Common myeloid progenitor, CD34-positive (primary cell): ENCODE measurements around the gene RETSAT. TPM values are rescaled to one million over a fixed set of nuclear protein-coding genes. Genes with fewer than 3 reads are reported as not detected.

Experiments
- CTCF ChIA-PET: fragments of 350-600 bp; sonication (Branson Sonifier 250); formaldehyde crosslinking; loops from one replicate; lab custom pipeline; 2021; ENCODE audit warnings: antibody characterized with exemption; lab: Charles Lee
- POLR2A ChIA-PET: fragments of 350-600 bp; sonication (Branson Sonifier 250); formaldehyde crosslinking; loops from one replicate; lab custom pipeline; 2021; ENCODE audit warnings: antibody characterized with exemption; lab: Charles Lee
- DNase-seq, 3 donors: peaks; one replicate each; pipeline versions ENCODE4 v3.0.0 to v3.0.0-alpha.2; 2013
- H3K27ac ChIP-seq, 2 experiments: 1 replicate in 1 of 2; 2 replicates in 1 of 2; pipeline ENCODE4 v1.7.0; 2013; ENCODE audit warnings: inconsistent platforms in 2 of 2, low read length in 2 of 2, mild to moderate bottlenecking in 2 of 2, low read depth in 1 of 2, moderate library complexity in 1 of 2; ENCODE audit not compliant: severe bottlenecking in 2 of 2, insufficient read depth in 1 of 2, poor library complexity in 1 of 2
- H3K27me3 ChIP-seq, 5 experiments: replicated peaks in 2 of 5; 1 replicate in 3 of 5; 2 replicates in 2 of 5; pipeline versions ENCODE4 v1.6.1 to v1.7.0; 2013; ENCODE audit warnings: low read length in 4 of 5, mild to moderate bottlenecking in 2 of 5, moderate library complexity in 2 of 5, inconsistent platforms in 1 of 5; ENCODE audit not compliant: insufficient read depth in 5 of 5, control insufficient read depth in 4 of 5
- H3K36me3 ChIP-seq, 4 experiments: 1 replicate in 2 of 4; 2 replicates in 2 of 4; pipeline versions ENCODE4 v1.6.1 to v1.7.0; 2013; ENCODE audit warnings: low read length in 3 of 4, control low read depth in 1 of 4, mild to moderate bottlenecking in 1 of 4; ENCODE audit not compliant: control insufficient read depth in 4 of 4, insufficient read depth in 4 of 4
- H3K4me1 ChIP-seq, 4 experiments: 1 replicate in 3 of 4; 2 replicates in 1 of 4; pipeline versions ENCODE4 v1.6.1 to v1.7.1; 2013; ENCODE audit warnings: low read length in 3 of 4, mild to moderate bottlenecking in 3 of 4, control low read depth in 1 of 4, inconsistent platforms in 1 of 4, moderate library complexity in 1 of 4; ENCODE audit not compliant: control insufficient read depth in 4 of 4, insufficient read depth in 4 of 4; ENCODE audit errors: control extremely low read depth in 1 of 4
- H3K4me3 ChIP-seq, 7 experiments: 1 replicate in 4 of 7; 2 replicates in 3 of 7; pipeline versions ENCODE4 v1.5.1 to v1.7.0; 2013; ENCODE audit warnings: mild to moderate bottlenecking in 7 of 7, low read length in 6 of 7, moderate library complexity in 6 of 7, inconsistent platforms in 2 of 7, low read depth in 2 of 7, control low read depth in 1 of 7; ENCODE audit not compliant: insufficient read depth in 4 of 7, control insufficient read depth in 1 of 7; ENCODE audit errors: extremely low read depth in 1 of 7
- H3K9me3 ChIP-seq, 5 experiments: 1 replicate in 4 of 5; 2 replicates in 1 of 5; pipeline versions ENCODE4 v1.6.1 to v1.7.1; 2013; ENCODE audit warnings: low read length in 4 of 5, mild to moderate bottlenecking in 2 of 5, inconsistent platforms in 1 of 5, low read depth in 1 of 5, moderate library complexity in 1 of 5; ENCODE audit not compliant: control insufficient read depth in 4 of 5, insufficient read depth in 2 of 5; ENCODE audit errors: control extremely low read depth in 1 of 5
- WGBS: methylation state at CpG from one replicate; pipeline ENCODE4 v1.1.5; 2013; ENCODE audit not compliant: insufficient coverage; 5-methylcytosine and 5-hydroxymethylcytosine counted together
- polyA plus RNA-seq: library from polyadenylated mRNA; unstranded; fragments of 120-200 nt; gene quantifications from one replicate; pipeline ENCODE4 v1.2.1, GENCODE V29; 2013

RETSAT gene
- 19.4 TPM for polyA plus RNA-seq

- POLR2A ChIA-PET: interaction anchor here (0.5 to 2.4 kb wide), 3 partner anchors 27 to 233 kb away, joined by 3 to 12 read pairs (median 4); partner anchors contain the start of genes SH2D6 and TGOLN2
- H3K36me3 ChIP-seq: peaks cover 9 to 39% (median 24%) of the 10 kb centered on the region in 4 experiments
- CTCF ChIA-PET: interaction anchor here (0.8 to 1.8 kb wide), 3 partner anchors 9 to 34 kb away, joined by 3 to 4 read pairs (median 3); no protein-coding TSS in a partner anchor
- peak within 1 kb of the TSS; percentile 91 to 96 for H3K27ac ChIP-seq
- H3K9me3 ChIP-seq: no peaks in the 10 kb centered on the region
- peak within 1 kb of the TSS; percentile 58 to 96 (median 81) for H3K4me3 ChIP-seq
- WGBS: 0% methylated on average over 37 of the region's 42 CpGs
- DNase-seq: peak; percentile 99 to 100 (median 99)
- no peaks in the 10 kb centered on the region for H3K27me3 ChIP-seq
- peaks cover 4 to 24% (median 22%) of the 10 kb centered on the region in 4 experiments for H3K4me1 ChIP-seq
Observed at GRCh38 chr2:85354286-85355072, at the start of gene RETSAT, which contains the start of gene ELMOD3. Gene RETSAT, minus strand, starts transcription at chr2:85354528. Its CDS starts 21 bp downstream, at chr2:85354507. Gene ELMOD3, plus strand, starts transcription at chr2:85354769. Its CDS starts 2,430 bp downstream, at chr2:85357199.

GRCh38 chr2:85401844-85402243, 47.5 kb upstream of the RETSAT start:
- peak in 2 of 3 donors; percentile 48 to 60 for DNase-seq
- H3K9me3 ChIP-seq: peaks cover 0 to 4% (median 0%) of the 10 kb centered on the region in 5 experiments
- H3K27me3 ChIP-seq: no peaks in the 10 kb centered on the region
- H3K4me3 ChIP-seq: no peak overlapping the region
- 81% methylated on average over 6 of the region's 8 CpGs for WGBS
- POLR2A ChIA-PET: no interaction called here
- no peak overlapping the region for H3K27ac ChIP-seq
- H3K36me3 ChIP-seq: peaks cover 12 to 45% (median 24%) of the 10 kb centered on the region in 4 experiments
- CTCF ChIA-PET: interaction anchor here (1.1 to 4.2 kb wide), 6 partner anchors 10 to 151 kb away, joined by 3 to 41 read pairs (median 8); no protein-coding TSS in a partner anchor
- peaks cover 3 to 41% (median 32%) of the 10 kb centered on the region in 4 experiments for H3K4me1 ChIP-seq

GRCh38 chr2:85401464-85401805, 47.1 kb upstream of the RETSAT start:
- H3K27ac ChIP-seq: no peak overlapping the region
- POLR2A ChIA-PET: interaction anchor here (0.5 kb wide), 1 partner anchor 226 kb away, joined by 3 read pairs; no protein-coding TSS in a partner anchor

GRCh38 chr2:85400541-85401463, 46.5 kb upstream of the RETSAT start:
- CTCF ChIA-PET: interaction anchor here (0.8 to 4.2 kb wide), 7 partner anchors 9 to 318 kb away, joined by 3 to 41 read pairs (median 6); no protein-coding TSS in a partner anchor
- Histone ChIP-seq H3K4me1 (peaks cover 3 to 30% (median 22%) of the 10 kb centered on the region in 4 experiments), H3K36me3 (peaks cover 12 to 54% (median 31%) of the 10 kb centered on the region in 4 experiments), H3K27me3 (no peaks in the 10 kb centered on the region), H3K27ac (no peak overlapping the region), H3K9me3 (peaks cover 0 to 4% (median 0%) of the 10 kb centered on the region in 5 experiments), H3K4me3 (no peak overlapping the region)
- WGBS: 94% methylated on average over 12 of the region's 14 CpGs
- POLR2A ChIA-PET: interaction anchor here (0.5 to 1.2 kb wide), 2 partner anchors 139 to 227 kb away, joined by 3 to 4 read pairs; partner anchors contain the start of gene MAT2A
- DNase-seq: no peak

More at GRCh38 chr2:85401464-85401805, 47.1 kb upstream of the RETSAT start:
- H3K27me3 ChIP-seq: no peaks in the 10 kb centered on the region
- CTCF ChIA-PET: interaction anchor here (1.1 to 4.2 kb wide), 6 partner anchors 10 to 152 kb away, joined by 3 to 41 read pairs (median 8); no protein-coding TSS in a partner anchor
- no peak overlapping the region for H3K4me3 ChIP-seq
- peaks cover 3 to 37% (median 28%) of the 10 kb centered on the region in 4 experiments for H3K4me1 ChIP-seq
- WGBS: 100% methylated on average over 1 of the region's 7 CpGs
- peaks cover 12 to 49% (median 27%) of the 10 kb centered on the region in 4 experiments for H3K36me3 ChIP-seq
- peaks cover 0 to 4% (median 0%) of the 10 kb centered on the region in 5 experiments for H3K9me3 ChIP-seq
- no peak for DNase-seq

GRCh38 chr2:85400023-85400422, 45.7 kb upstream of the RETSAT start:
- Histone ChIP-seq H3K27me3 (no peaks in the 10 kb centered on the region), H3K27ac (no peak overlapping the region), H3K36me3 (peaks cover 12 to 60% (median 35%) of the 10 kb centered on the region in 4 experiments), H3K4me3 (no peak overlapping the region), H3K4me1 (peaks cover 2 to 22% (median 14%) of the 10 kb centered on the region in 4 experiments), H3K9me3 (peaks cover 0 to 4% (median 0%) of the 10 kb centered on the region in 5 experiments)
- DNase-seq: no peak
- CTCF ChIA-PET: interaction anchor here (0.8 to 4.2 kb wide), 4 partner anchors 9 to 319 kb away, joined by 3 to 41 read pairs (median 11); no protein-coding TSS in a partner anchor
- 100% methylated on average over 6 of the region's 8 CpGs for WGBS
- POLR2A ChIA-PET: interaction anchor here (1.2 kb wide), 1 partner anchor 140 kb away, joined by 4 read pairs; the partner anchor contains the start of gene MAT2A

GRCh38 chr2:85399183-85399455, 44.8 kb upstream of the RETSAT start:
- Histone ChIP-seq H3K9me3 (peaks cover 0 to 4% (median 0%) of the 10 kb centered on the region in 5 experiments), H3K4me1 (peaks cover 0 to 18% (median 10%) of the 10 kb centered on the region in 4 experiments), H3K27me3 (no peaks in the 10 kb centered on the region), H3K36me3 (peaks cover 19 to 69% (median 39%) of the 10 kb centered on the region in 4 experiments), H3K27ac (no peak overlapping the region), H3K4me3 (no peak overlapping the region)
- 99% methylated on average over 8 of the region's 8 CpGs for WGBS
- CTCF ChIA-PET: interaction anchor here (0.7 to 3.4 kb wide), 6 partner anchors 9 to 154 kb away, joined by 3 to 11 read pairs (median 5); no protein-coding TSS in a partner anchor
- DNase-seq: no peak
- POLR2A ChIA-PET: no interaction called here
